SK-N-SH treated with all-trans-retinoic acid at 6 μM for 48 hours (cell line): Measurements from ENCODE around the gene CLDN2.
"Not testable (repeated sequence)": the region's sequence is repeated elsewhere in the genome, so short reads cannot be mapped to it uniquely, and the experiment has no call there.

Source experiments
- ATAC-seq: fragments of 200-7000 bp; cut with Tn5 transposase; 3 replicates; pipeline ENCODE4 v1.9.1; 2020; ENCODE audit warnings: mild to moderate bottlenecking, moderate library complexity
- ARNTL ChIP-seq: fragments of 450-650 bp; formaldehyde crosslinking; IDR thresholded peaks from 2 replicates; pipeline ENCODE4 v1.5.0; 2020; ENCODE audit warnings: low read depth, mild to moderate bottlenecking, moderate library complexity, borderline replicate concordance
- BACH2 ChIP-seq: fragments of 250-450 bp; sonication (Bioruptor Pico); IDR thresholded peaks from 2 replicates; pipeline ENCODE4 v1.9.0; 2021; ENCODE audit warnings: mild to moderate bottlenecking, borderline replicate concordance
- CREB5 ChIP-seq: fragments of 250-450 bp; sonication (Bioruptor Pico); IDR thresholded peaks from 2 replicates; pipeline ENCODE4 v1.5.1; 2020; ENCODE audit warnings: low read depth, mild to moderate bottlenecking, moderate library complexity
- CSDC2 ChIP-seq: fragments of 250-450 bp; sonication (Bioruptor Pico); IDR thresholded peaks from 2 replicates; pipeline ENCODE4 v1.5.0; 2020; ENCODE audit warnings: mild to moderate bottlenecking, moderate library complexity
- CSRNP3 ChIP-seq: fragments of 250-450 bp; sonication (Bioruptor Pico); IDR thresholded peaks from 2 replicates; pipeline ENCODE4 v1.5.1; 2021; ENCODE audit warnings: mild to moderate bottlenecking, moderate library complexity
- ESRRG ChIP-seq: fragments of 250-450 bp; sonication (Bioruptor Pico); IDR thresholded peaks from 2 replicates; pipeline ENCODE4 v1.6.1; 2021; ENCODE audit warnings: mild to moderate bottlenecking
- GLIS3 ChIP-seq: fragments of 250-450 bp; sonication (Bioruptor Pico); IDR thresholded peaks from 2 replicates; pipeline ENCODE4 v1.5.0; 2020; ENCODE audit warnings: mild to moderate bottlenecking, moderate library complexity
- ISL1 ChIP-seq: fragments of 250-450 bp; sonication (Bioruptor Pico); IDR thresholded peaks from 2 replicates; pipeline ENCODE4 v2.1.2; 2022; ENCODE audit warnings: mild to moderate bottlenecking, moderate library complexity
- PATZ1 ChIP-seq: fragments of 250-450 bp; sonication (Bioruptor Pico); IDR thresholded peaks from 2 replicates; pipeline ENCODE4 v1.8.0; 2020; ENCODE audit warnings: mild to moderate bottlenecking, moderate library complexity, borderline replicate concordance
- POU6F1 ChIP-seq: fragments of 250-450 bp; sonication (Bioruptor Pico); IDR thresholded peaks from 2 replicates; pipeline ENCODE4 v1.8.0; 2021; ENCODE audit warnings: low read depth, mild to moderate bottlenecking, moderate library complexity, borderline replicate concordance
- PPARA ChIP-seq: fragments of 250-450 bp; sonication (Bioruptor Pico); IDR thresholded peaks from 2 replicates; pipeline ENCODE4 v1.5.0; 2020; ENCODE audit warnings: mild to moderate bottlenecking, borderline replicate concordance
- RARB ChIP-seq: fragments of 250-450 bp; sonication (Bioruptor Pico); IDR thresholded peaks from 2 replicates; pipeline ENCODE4 v1.8.0; 2021; ENCODE audit warnings: mild to moderate bottlenecking, moderate library complexity
- SNAI2 ChIP-seq: fragments of 250-450 bp; sonication (Bioruptor Pico); IDR thresholded peaks from 2 replicates; pipeline ENCODE4 v1.5.0; 2020; ENCODE audit warnings: mild to moderate bottlenecking, moderate library complexity
- TOX ChIP-seq: fragments of 250-450 bp; sonication (Bioruptor Pico); IDR thresholded peaks from 2 replicates; pipeline ENCODE4 v1.8.0; 2021; ENCODE audit warnings: mild to moderate bottlenecking, moderate library complexity, borderline replicate concordance
- TSHZ2 ChIP-seq: fragments of 250-450 bp; sonication (Bioruptor Pico); IDR thresholded peaks from 2 replicates; pipeline ENCODE4 v1.5.0; 2020; ENCODE audit warnings: mild to moderate bottlenecking, moderate library complexity
- ZC3H10 ChIP-seq: fragments of 250-450 bp; sonication (Bioruptor Pico); IDR thresholded peaks from 2 replicates; pipeline ENCODE4 v1.5.1; 2021; ENCODE audit warnings: mild to moderate bottlenecking, moderate library complexity
- ZFP30 ChIP-seq: fragments of 450-650 bp; formaldehyde crosslinking; IDR thresholded peaks from 2 replicates; pipeline ENCODE4 v1.5.0; 2022; ENCODE audit warnings: mild to moderate bottlenecking, moderate library complexity
- ZNF565 ChIP-seq: fragments of 450-650 bp; formaldehyde crosslinking; conservative IDR thresholded peaks from 2 replicates; pipeline ENCODE4 v1.5.0; 2020; ENCODE audit warnings: low read depth, mild to moderate bottlenecking, moderate library complexity
- ZNF70 ChIP-seq: fragments of 450-650 bp; formaldehyde crosslinking; IDR thresholded peaks from 2 replicates; pipeline ENCODE4 v1.5.0; 2020; ENCODE audit warnings: mild to moderate bottlenecking, moderate library complexity
- ZNF8 ChIP-seq: fragments of 450-650 bp; formaldehyde crosslinking; IDR thresholded peaks from 2 replicates; pipeline ENCODE4 v1.5.0; 2020; ENCODE audit warnings: mild to moderate bottlenecking, moderate library complexity

CLDN2 gene

GRCh38 chrX:106963111-106963510 is 42.9 kb downstream of the CLDN2 start:
- no peak for ATAC-seq
- TF ChIP-seq ZFP30: no peak
- TF ChIP-seq ARNTL (CRISPR knock-in tag): no peak
- TF ChIP-seq ISL1: no peak
- TF ChIP-seq SNAI2 (CRISPR knock-in tag): no peak
- no peak for TF ChIP-seq CSRNP3
- TF ChIP-seq ZNF565 (CRISPR knock-in tag): no peak
- no peak for TF ChIP-seq TSHZ2 (CRISPR knock-in tag)
- no peak for TF ChIP-seq ZC3H10 (CRISPR knock-in tag)
- TF ChIP-seq CREB5 (CRISPR knock-in tag): no peak
- TF ChIP-seq ESRRG (CRISPR knock-in tag): no peak
- no peak for TF ChIP-seq BACH2
- TF ChIP-seq CSDC2: no peak
- no peak for TF ChIP-seq GLIS3 (CRISPR knock-in tag)
- TF ChIP-seq POU6F1 (CRISPR knock-in tag): no peak
- TF ChIP-seq ZNF70 (CRISPR knock-in tag): no peak
- TF ChIP-seq PPARA (CRISPR knock-in tag): no peak

- TF ChIP-seq ZNF565 (CRISPR knock-in tag) (no peak), TSHZ2 (CRISPR knock-in tag) (no peak), ESRRG (CRISPR knock-in tag) (no peak), PPARA (CRISPR knock-in tag) (no peak), ZC3H10 (CRISPR knock-in tag) (no peak), POU6F1 (CRISPR knock-in tag) (no peak), ISL1 (no peak), BACH2 (no peak), CSRNP3 (no peak), CREB5 (CRISPR knock-in tag) (no peak), ZFP30 (no peak), RARB (CRISPR knock-in tag) (no peak), ZNF8 (no peak), ARNTL (CRISPR knock-in tag) (no peak), PATZ1 (CRISPR knock-in tag) (no peak), TOX (CRISPR knock-in tag) (no peak), GLIS3 (CRISPR knock-in tag) (no peak), SNAI2 (CRISPR knock-in tag) (no peak)
- TF ChIP-seq, all 23 proteins: peak for 0
- ATAC-seq: no peak
Measured at GRCh38 chrX:106964290-106964689, 44.1 kb downstream of the CLDN2 start.

GRCh38 chrX:106966547-106966946 is 46.3 kb downstream of the CLDN2 start:
- not testable (repeated sequence) for ATAC-seq
